Lung (tissue), 12 donors: ENCODE measurements around the gene DPP9. TPM values are rescaled to one million over a fixed set of nuclear protein-coding genes. Genes with fewer than 3 reads are reported as not detected.

Experiments
- ATAC-seq: fragments of 200-7000 bp; cut with Tn5 transposase; one replicate; pipeline ENCODE4 v1.9.1; 2020; ENCODE audit warnings: moderate number of reproducible peaks; ENCODE audit not compliant: insufficient read depth, low FRiP score
- DNase-seq, 3 donors: peaks; one replicate each; pipeline ENCODE4 v3.0.0-alpha.2; 2013 to 2017
- H3K27ac ChIP-seq, 2 donors: one replicate each; pipeline ENCODE4 v1.5.1; 2013; ENCODE audit warnings: mild to moderate bottlenecking in 2 of 2, moderate library complexity in 2 of 2, control low read depth in 1 of 2, inconsistent platforms in 1 of 2, low read depth in 1 of 2, low read length in 1 of 2
- H3K27me3 ChIP-seq, 3 donors: one replicate each; pipeline ENCODE4 v1.5.1; 2013; ENCODE audit warnings: low read length in 2 of 3; ENCODE audit not compliant: control insufficient read depth in 3 of 3, insufficient read depth in 3 of 3
- H3K36me3 ChIP-seq, 4 donors: one replicate each; pipeline ENCODE4 v1.5.1; 2013; ENCODE audit warnings: low read length in 4 of 4, mild to moderate bottlenecking in 1 of 4, moderate library complexity in 1 of 4; ENCODE audit not compliant: control insufficient read depth in 4 of 4, insufficient read depth in 4 of 4
- H3K4me1 ChIP-seq, 5 donors: one replicate each; pipeline ENCODE4 v1.5.1; 2013; ENCODE audit warnings: low read length in 5 of 5, mild to moderate bottlenecking in 2 of 5, moderate library complexity in 1 of 5; ENCODE audit not compliant: control insufficient read depth in 5 of 5, insufficient read depth in 5 of 5
- H3K4me3 ChIP-seq: one replicate; pipeline ENCODE4 v1.5.1; 2013; ENCODE audit warnings: mild to moderate bottlenecking, control low read depth, moderate library complexity
- H3K9ac ChIP-seq, 2 donors: one replicate each; pipeline ENCODE4 v1.5.1; 2013; ENCODE audit warnings: low read length in 2 of 2, control low read depth in 1 of 2; ENCODE audit not compliant: insufficient read depth in 1 of 2
- H3K9me3 ChIP-seq, 4 donors: one replicate each; pipeline ENCODE4 v1.5.1; 2013; ENCODE audit warnings: low read length in 3 of 4, mild to moderate bottlenecking in 1 of 4, moderate library complexity in 1 of 4; ENCODE audit not compliant: control insufficient read depth in 4 of 4, insufficient read depth in 3 of 4
- WGBS, 2 donors: extraction: QIAGEN DNeasy Blood & Tissue Kit; methylation state at CpG; one replicate each; pipeline ENCODE4 v1.1.7; 2013; 5-methylcytosine and 5-hydroxymethylcytosine counted together
- polyA plus RNA-seq, 2 donors: library from polyadenylated mRNA; stranded (reverse); fragments of 200-250 nt; gene quantifications; one replicate each; pipeline ENCODE4 v1.2.1, GENCODE V29; 2013
- total RNA-seq, 2 donors: library from RNA; depleted of rRNA in 1 of 2; stranded (reverse); fragments of >200 nt in 1 of 2; gene quantifications; one replicate each; pipeline ENCODE4 v1.2.1, GENCODE V29; 2014 to 2021
- TF ChIP-seq, protein P1 (sequence below): IDR thresholded peaks from 2 replicates; pipeline ENCODE4 v1.5.1; 2012; ENCODE audit warnings: mild to moderate bottlenecking; ENCODE audit errors: control extremely low read depth, extremely low read depth
- donor health status: control.
- donor health status: control.
- donor health status: Bipolar disorder and iron deficiency.
- donor health status: healthy.
- donor health status: DM: yes; HTN: yes; CAD: no.

Gene DPP9
- total and polyA plus RNA-seq, 4 donors: 33.2 to 95.5 (median 43.9) TPM

DNA sequence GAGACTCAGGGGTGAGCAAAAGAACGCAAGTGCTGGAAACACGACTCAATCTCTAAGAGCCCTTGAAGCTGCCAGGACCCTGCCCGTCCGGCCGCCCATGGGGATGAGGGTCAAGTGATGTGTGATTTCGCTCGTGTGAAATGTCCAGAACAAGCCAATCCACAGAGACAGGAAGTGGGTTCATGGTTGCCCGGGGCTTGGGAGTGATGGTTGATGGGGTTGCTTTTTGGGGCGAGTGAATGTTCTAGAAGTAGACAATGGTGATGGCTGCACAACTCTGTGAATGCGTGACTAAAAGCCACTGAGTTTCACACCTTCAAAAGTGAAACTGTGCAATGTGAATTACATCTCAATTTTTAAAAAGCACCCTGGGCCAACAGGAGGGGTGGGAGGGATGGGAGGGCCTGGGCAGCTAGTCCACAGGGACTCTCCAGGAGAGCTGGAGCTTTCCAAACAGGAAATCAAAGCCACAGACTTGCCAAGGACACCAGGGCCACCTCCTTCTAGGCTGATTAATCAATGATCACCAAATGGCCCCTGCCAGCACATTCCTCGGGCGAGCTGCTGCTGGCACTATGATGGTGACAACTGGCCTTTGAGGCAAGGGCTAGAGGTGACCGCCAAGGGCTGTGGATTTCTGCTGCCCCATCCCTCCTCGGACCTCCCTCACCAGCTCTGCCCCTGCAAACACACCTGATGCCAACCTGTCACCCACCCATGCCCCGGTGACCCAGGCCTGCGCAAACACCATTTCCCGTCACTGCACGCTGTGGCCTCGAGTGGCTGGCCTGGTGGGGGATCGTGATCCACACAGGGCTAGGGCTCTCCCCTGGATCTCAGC, 14.0 kb downstream of the DPP9 start:
- Histone ChIP-seq H3K9me3 (no peaks in the 10 kb centered on the region), H3K27me3 (no peaks in the 10 kb centered on the region), H3K27ac (no peak overlapping the region), H3K4me3 (no peak overlapping the region), H3K4me1 (peaks cover 0 to 7% (median 0%) of the 10 kb centered on the region in 5 donors), H3K36me3 (peaks cover 7 to 55% (median 20%) of the 10 kb centered on the region in 4 donors), H3K9ac (no peak overlapping the region)
- ATAC-seq (no peak), DNase-seq (no peak)
- 75 to 88% methylated on average over 20 of the region's 20 CpGs for WGBS, 2 donors
- TF ChIP-seq, protein P1, sequence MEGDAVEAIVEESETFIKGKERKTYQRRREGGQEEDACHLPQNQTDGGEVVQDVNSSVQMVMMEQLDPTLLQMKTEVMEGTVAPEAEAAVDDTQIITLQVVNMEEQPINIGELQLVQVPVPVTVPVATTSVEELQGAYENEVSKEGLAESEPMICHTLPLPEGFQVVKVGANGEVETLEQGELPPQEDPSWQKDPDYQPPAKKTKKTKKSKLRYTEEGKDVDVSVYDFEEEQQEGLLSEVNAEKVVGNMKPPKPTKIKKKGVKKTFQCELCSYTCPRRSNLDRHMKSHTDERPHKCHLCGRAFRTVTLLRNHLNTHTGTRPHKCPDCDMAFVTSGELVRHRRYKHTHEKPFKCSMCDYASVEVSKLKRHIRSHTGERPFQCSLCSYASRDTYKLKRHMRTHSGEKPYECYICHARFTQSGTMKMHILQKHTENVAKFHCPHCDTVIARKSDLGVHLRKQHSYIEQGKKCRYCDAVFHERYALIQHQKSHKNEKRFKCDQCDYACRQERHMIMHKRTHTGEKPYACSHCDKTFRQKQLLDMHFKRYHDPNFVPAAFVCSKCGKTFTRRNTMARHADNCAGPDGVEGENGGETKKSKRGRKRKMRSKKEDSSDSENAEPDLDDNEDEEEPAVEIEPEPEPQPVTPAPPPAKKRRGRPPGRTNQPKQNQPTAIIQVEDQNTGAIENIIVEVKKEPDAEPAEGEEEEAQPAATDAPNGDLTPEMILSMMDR: no peak

DNA sequence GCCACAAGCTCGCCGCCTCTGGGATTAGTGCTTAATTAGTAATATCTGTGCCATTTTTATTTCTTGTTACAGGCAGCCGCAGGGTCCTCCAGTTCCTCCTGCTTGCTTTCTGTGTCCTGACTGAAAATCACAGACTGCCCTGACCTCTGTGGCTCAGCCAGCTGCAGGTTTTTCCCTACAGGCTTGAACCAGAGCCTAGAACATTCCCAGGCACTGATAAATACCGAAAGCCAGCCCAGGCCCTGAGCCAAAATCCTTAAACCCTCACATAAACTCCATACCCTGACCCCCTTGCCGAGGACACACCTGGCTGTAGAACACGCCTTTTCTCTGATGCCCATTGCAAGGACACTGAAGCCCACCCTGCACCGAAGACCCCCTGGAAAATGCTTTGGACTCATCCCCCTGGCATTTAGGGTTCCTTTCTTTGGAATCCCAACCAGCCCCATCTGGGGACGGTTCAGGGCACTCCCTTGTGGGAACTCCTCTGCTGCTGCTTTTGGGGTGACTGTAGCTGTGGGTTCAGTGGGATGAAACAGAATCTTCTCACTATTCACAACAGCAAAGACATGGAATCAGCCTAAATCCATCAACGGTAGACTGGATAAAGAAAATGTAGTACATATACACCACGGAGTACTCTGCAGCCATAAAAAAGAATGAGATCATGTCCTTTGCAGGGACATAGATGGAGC, 15.5 kb downstream of the DPP9 start:
- 88 to 95% methylated on average over 10 of the region's 10 CpGs for WGBS, 2 donors
- no peaks in the 10 kb centered on the region for H3K27me3 ChIP-seq
- DNase-seq: no peak
- H3K9me3 ChIP-seq: no peaks in the 10 kb centered on the region
- ATAC-seq: no peak
- H3K4me3 ChIP-seq: no peak overlapping the region
- H3K27ac ChIP-seq: peak overlapping the region in 1 of 2 donors; percentile 43
- peaks cover 0 to 6% (median 0%) of the 10 kb centered on the region in 5 donors for H3K4me1 ChIP-seq
- peaks cover 7 to 52% (median 22%) of the 10 kb centered on the region in 4 donors for H3K36me3 ChIP-seq
- TF ChIP-seq, protein P1: no peak
- no peak overlapping the region for H3K9ac ChIP-seq

DNA sequence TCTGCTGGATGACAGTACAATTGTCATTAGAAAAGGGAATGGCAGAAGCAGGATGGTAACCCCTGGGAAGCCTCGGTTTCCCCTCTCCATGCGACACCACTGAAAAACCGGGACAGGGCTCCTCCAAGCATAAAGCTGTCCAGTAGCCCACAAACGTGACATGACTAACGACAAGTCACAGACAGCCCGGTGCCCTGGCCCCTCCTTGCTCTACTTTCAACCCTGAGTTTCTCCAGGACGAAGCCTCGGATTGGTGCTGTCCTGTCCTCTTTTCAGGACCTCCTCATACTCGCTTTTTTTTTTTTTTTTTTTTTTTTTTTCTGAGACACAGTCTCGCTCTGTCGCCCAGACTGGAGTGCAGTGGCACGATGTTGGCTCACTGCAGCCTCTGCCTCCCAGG, 16.3 kb downstream of the DPP9 start:
- no peaks in the 10 kb centered on the region for H3K27me3 ChIP-seq
- ATAC-seq (no peak), DNase-seq (no peak)
- 90% methylated on average over 12 of the region's 12 CpGs for WGBS, 2 donors
- peaks cover 0 to 6% (median 0%) of the 10 kb centered on the region in 5 donors for H3K4me1 ChIP-seq
- no peak overlapping the region for H3K4me3 ChIP-seq
- TF ChIP-seq, protein P1: no peak
- peaks cover 12 to 53% (median 24%) of the 10 kb centered on the region in 4 donors for H3K36me3 ChIP-seq
- H3K27ac ChIP-seq: peak overlapping the region in 1 of 2 donors; percentile 43
- H3K9ac ChIP-seq: no peak overlapping the region
- no peaks in the 10 kb centered on the region for H3K9me3 ChIP-seq
